GM06990 (cell line): ENCODE data around the gene ST6GALNAC2.

ENCODE experiments used
- DNase-seq: peaks from one replicate; pipeline ENCODE4 v3.0.0-alpha.2; 2011; ENCODE audit not compliant: insufficient read length; ENCODE audit errors: extremely low read depth
- H3K27me3 ChIP-seq: replicated peaks from 2 replicates; pipeline ENCODE4 v1.6.0; 2011; ENCODE audit warnings: low read length; ENCODE audit not compliant: control insufficient read depth, insufficient read depth
- H3K36me3 ChIP-seq: 2 replicates; pipeline ENCODE4 v1.5.1; 2011; ENCODE audit warnings: low read length; ENCODE audit not compliant: control insufficient read depth, insufficient read depth
- H3K4me3 ChIP-seq: replicated peaks from 2 replicates; pipeline ENCODE4 v1.5.1; 2011; ENCODE audit warnings: low read depth, mild to moderate bottlenecking, control low read depth, low read length
- TF ChIP-seq, protein P1 (sequence below): IDR thresholded peaks from 2 replicates; pipeline ENCODE4 v1.5.1; 2011; ENCODE audit warnings: low read length, control low read depth, mild to moderate bottlenecking, inconsistent platforms; ENCODE audit not compliant: insufficient read depth, poor library complexity, severe bottlenecking

Gene ST6GALNAC2

DNA sequence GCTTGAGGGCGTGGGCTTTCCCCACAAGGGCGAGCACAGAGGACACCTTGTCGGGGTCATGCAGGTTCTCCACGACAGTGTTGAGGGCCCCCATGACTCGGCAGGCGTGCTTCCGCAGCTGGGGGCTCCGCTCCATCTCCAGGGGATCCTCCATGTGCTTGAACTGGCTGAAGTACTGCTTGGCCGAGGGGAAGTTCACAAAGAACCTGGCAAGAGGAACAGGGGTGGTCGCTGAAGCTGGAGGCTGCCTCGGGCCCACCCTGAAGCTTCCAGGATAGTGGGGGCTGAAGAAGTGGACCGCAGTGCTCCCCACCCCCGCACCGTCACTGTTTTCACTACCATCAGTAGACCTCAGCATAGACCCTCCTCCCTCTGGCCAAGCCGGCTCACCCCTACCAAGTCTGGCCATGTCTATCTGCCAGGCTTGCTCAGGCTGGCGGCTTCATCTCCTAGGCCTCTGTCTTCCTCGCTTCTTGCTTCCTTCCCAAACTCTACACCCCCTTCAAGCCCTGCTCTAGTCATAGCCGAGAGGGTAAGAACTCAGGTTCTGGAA, 54.1 kb downstream of the ST6GALNAC2 start:
- TF ChIP-seq, protein P1, sequence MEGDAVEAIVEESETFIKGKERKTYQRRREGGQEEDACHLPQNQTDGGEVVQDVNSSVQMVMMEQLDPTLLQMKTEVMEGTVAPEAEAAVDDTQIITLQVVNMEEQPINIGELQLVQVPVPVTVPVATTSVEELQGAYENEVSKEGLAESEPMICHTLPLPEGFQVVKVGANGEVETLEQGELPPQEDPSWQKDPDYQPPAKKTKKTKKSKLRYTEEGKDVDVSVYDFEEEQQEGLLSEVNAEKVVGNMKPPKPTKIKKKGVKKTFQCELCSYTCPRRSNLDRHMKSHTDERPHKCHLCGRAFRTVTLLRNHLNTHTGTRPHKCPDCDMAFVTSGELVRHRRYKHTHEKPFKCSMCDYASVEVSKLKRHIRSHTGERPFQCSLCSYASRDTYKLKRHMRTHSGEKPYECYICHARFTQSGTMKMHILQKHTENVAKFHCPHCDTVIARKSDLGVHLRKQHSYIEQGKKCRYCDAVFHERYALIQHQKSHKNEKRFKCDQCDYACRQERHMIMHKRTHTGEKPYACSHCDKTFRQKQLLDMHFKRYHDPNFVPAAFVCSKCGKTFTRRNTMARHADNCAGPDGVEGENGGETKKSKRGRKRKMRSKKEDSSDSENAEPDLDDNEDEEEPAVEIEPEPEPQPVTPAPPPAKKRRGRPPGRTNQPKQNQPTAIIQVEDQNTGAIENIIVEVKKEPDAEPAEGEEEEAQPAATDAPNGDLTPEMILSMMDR, result no peak

DNA sequence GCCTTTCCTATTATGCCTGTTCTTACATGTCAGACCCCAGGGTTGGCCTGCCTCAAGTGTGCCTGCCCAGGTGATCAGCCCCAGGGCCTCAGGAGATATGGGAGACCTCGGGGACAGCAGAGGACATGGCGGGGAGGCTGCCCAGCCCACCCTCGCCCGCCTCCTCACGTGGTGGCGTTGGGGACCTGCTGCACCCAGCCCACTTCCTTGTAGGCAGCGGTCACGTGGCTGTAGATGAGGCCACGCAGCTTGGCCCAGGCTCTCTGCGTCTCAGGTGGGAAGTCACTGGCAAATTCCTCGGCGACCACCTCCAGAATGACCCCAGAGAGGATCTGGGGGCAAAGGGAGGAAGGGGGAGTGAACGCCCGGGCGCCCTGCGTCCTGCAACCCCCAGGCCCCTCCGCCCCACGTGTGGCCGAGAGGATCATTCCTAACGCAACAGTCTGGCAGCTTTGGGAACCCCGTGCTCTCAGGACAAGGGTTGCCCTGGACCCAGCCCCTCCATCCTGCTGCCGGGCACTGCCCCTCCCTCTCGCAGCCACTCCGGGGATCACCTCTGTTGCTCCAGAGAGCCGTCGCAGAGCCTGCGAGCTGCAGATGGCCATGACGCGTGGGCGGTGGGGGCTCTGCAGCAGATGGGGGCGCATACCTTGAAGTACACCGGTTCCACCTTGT, 54.7 kb downstream of the ST6GALNAC2 start:
- H3K36me3 ChIP-seq, result no peaks in the 10 kb centered on the region
- TF ChIP-seq, protein P1, result no peak
- no peak for DNase-seq
- H3K27me3 ChIP-seq, result peaks cover 2% of the 10 kb centered on the region; the same call in 1 of the 2 replicates
- H3K4me3 ChIP-seq, result no peak overlapping the region

More for the DNA sequence above, 54.1 kb downstream of the ST6GALNAC2 start:
- H3K36me3 ChIP-seq, result no peaks in the 10 kb centered on the region
- H3K27me3 ChIP-seq, result peaks cover 6% of the 10 kb centered on the region
- no peak for DNase-seq
- H3K4me3 ChIP-seq, result no peak overlapping the region

DNA sequence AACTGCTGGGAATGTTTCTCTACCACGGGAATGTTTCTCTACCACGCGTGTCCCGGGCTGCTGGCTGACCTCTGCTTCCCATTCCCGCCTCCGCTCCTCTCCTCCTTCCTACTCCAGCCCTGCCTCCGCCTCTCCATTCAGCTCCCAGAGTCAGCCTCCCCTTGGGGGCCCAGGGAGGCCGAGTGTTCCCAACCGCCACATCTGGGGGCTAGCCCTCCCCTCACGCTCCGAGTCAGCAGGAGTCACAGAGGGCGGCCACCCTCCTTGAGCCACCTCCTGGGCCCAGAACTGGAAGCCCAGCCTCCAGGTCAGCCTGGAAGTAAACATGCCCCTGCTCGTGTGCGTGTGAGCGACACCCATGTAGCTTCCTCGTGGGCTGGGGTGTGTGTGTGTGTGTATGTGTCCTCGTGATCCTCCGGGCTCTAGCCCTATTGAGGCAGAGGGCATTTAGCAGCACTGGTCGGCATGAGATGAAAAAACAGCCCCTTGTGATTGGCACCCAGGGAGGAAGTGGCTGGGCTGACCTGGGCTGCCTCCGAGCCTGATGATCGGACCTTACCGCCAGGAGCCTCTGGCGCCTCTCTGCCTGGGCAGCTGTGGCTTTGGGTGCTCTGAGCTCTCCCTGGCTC, 55.5 kb downstream of the ST6GALNAC2 start:
- Histone ChIP-seq H3K36me3 (no peaks in the 10 kb centered on the region), H3K4me3 (no peak overlapping the region), H3K27me3 (no peaks in the 10 kb centered on the region)
- TF ChIP-seq, protein P1, result no peak
- no peak for DNase-seq

DNA sequence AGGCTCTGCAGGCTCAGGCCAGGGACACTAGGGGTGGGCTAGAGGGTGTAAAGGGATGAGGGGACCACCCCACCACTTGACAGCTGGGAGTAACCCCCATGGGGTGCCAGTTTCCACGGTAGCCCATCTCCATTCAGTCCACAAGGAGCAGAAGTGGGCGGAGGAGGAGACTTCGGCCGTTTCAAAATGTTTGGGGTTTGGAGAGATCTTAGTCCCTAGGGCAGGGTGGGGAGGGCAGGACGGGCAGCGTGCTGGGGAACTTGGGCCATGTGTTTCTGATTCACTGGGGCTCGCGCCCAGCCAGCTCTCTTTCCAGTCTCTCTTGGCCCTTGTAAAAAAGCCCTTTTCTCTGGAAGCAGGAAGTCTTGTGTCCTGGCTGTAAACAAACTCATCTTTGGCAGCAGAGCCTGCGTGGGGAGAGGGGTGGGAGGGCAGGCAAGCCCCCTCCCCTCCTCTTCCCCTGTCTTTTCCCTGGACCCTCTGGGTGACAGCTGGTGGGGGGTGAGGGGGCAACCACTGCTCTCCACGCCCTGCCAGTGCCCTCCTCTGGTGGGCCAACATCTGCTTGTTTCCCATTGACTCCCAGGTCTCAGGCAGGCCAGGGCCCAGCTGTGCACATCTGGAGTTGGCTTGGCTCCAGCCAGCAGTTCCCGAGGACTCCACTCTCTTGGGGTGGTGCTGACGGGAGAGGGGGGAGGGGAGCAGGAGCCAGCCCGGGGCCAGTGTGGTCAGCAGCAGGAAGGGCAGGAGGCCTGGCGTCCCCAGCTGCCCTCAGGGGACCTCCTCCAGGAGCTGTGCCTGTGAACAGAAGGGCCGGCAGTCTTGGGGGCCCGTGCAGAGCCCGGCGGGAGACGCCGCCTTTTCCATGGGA, 56.2 kb downstream of the ST6GALNAC2 start:
- DNase-seq, result peak; percentile 35
- TF ChIP-seq, protein P1, result no peak
- H3K36me3 ChIP-seq, result no peaks in the 10 kb centered on the region
- H3K27me3 ChIP-seq, result no peaks in the 10 kb centered on the region
- peak overlapping the region; percentile 4; the same call in 1 of the 2 replicates for H3K4me3 ChIP-seq

DNA sequence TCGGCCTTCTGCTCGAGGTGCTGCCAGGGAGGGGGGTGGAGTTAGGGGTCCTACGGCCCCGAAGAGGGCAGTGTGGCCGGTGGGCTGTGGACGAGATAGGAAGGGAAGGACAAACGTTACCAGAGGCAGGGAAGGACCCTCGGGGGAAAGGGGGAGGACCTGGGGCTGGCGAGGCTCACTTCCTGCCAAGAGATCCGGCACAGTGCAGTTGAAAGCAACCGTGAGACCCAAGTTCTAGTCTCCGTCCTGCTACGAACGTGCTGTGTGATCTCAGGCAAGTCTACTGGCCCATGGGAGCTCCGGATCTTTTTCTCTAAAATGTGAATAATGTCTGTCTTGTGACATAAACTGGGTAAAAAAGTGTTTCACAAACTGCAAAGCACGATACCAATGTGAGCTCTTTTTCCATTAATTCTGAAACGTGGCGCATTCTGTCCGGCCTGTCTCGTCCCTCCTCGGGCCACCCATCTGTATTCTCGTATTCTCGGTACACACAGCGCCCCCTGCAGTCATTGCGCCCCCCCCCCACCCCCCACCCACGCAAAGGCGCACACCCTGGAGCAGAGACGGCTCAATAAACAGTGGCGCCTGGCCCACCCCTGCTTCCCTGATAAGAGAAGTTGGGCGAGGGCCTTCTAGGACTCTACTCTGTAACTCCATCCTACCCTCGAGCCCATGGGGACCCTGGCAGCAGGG, 57.0 kb downstream of the ST6GALNAC2 start:
- TF ChIP-seq, protein P1, result peak; percentile 51
- peak; percentile 49 for DNase-seq
- Histone ChIP-seq H3K36me3 (no peaks in the 10 kb centered on the region), H3K4me3 (peak overlapping the region; percentile 46), H3K27me3 (no peaks in the 10 kb centered on the region)
